Measurements from ENCODE around the gene CLCNKA. TPM values are rescaled to one million over a fixed set of nuclear protein-coding genes. Genes with fewer than 3 reads are reported as not detected.

CLCNKA gene
- polyA plus RNA-seq, 1 of the 3 experiments (the other 2 are of a cell fraction) = 0.03 TPM

GRCh38 chr1:15994081-15994480 lies 27.8 kb upstream of the CLCNKA start:
- Histone ChIP-seq H2AFZ (ENCODE audit: low read depth) (no peak overlapping the region), H3K4me1 (ENCODE audit: control insufficient read depth in 1 of 2, insufficient read depth in 2 of 2, low read depth in 1 of 2, low read length in 1 of 2) (no peaks in the 10 kb centered on the region), H3K27ac (ENCODE audit: low read depth in 2 of 2, low read length in 1 of 2) (no peak overlapping the region), H3F3A (replicated peaks; ENCODE audit: insufficient read depth) (no peaks in the 10 kb centered on the region), H3K36me3 (replicated peaks in 1 of 2; ENCODE audit: control insufficient read depth in 1 of 2, insufficient read depth in 2 of 2, low read length in 1 of 2) (no peaks in the 10 kb centered on the region), H3K9me3 (no peaks in the 10 kb centered on the region), H4K20me1 (ENCODE audit: insufficient read depth) (no peaks in the 10 kb centered on the region), H3K9me2 (no peaks in the 10 kb centered on the region), H3K27me3 (ENCODE audit: insufficient read depth) (no peaks in the 10 kb centered on the region), H3K9ac (no peak overlapping the region), H3K4me2 (no peak overlapping the region), H3K79me2 (ENCODE audit: insufficient read depth) (no peaks in the 10 kb centered on the region), H3K4me3 (ENCODE audit: low read depth in 2 of 2, low read length in 1 of 2) (no peak overlapping the region)
- whole genome bisulfite sequencing (ENCODE audit: low lambda C conversion rate) = no CpG with 5 or more reads among the region's 10 CpGs
- ChIA-PET CTCF (interaction anchor here (0.7 to 4.7 kb wide), 29 partner anchors 8 to 369 kb away, joined by 3 to 58 read pairs (median 4); partner anchors contain the start of genes CLCNKA, FAM131C, HSPB7 and SPEN), POLR2A (no interaction called here)
- TF ChIP-seq SIN3A (IDR thresholded peaks at IDR 0.05; ENCODE audit: borderline replicate concordance, low read depth, low read length) (no peak), JUND (IDR thresholded peaks at IDR 0.05) (no peak), NFIC (IDR thresholded peaks at IDR 0.05; ENCODE audit: borderline replicate concordance) (no peak)
- DNase-seq = no peak

GRCh38 chr1:15994590-15995351 lies 27.1 kb upstream of the CLCNKA start:
- no peaks in the 10 kb centered on the region for H4K20me1 ChIP-seq (ENCODE audit: insufficient read depth)
- peak; percentile 86 for DNase-seq
- ChIA-PET POLR2A (interaction anchor here (0.9 kb wide), 1 partner anchor 19 kb away, joined by 4 read pairs; the partner anchor contains the start of gene ZBTB17), CTCF (interaction anchor here (0.7 to 4.7 kb wide), 39 partner anchors 9 to 368 kb away, joined by 3 to 58 read pairs (median 4); partner anchors contain the start of genes CLCNKA, HSPB7, SPEN and SRARP)
- no peak overlapping the region for H2AFZ ChIP-seq (ENCODE audit: low read depth)
- H3K4me2 ChIP-seq = no peak overlapping the region
- H3K4me3 ChIP-seq (ENCODE audit: low read depth in 2 of 2, low read length in 1 of 2) = no peak overlapping the region
- no peaks in the 10 kb centered on the region for H3F3A ChIP-seq (replicated peaks; ENCODE audit: insufficient read depth)
- H3K27ac ChIP-seq (ENCODE audit: low read depth in 2 of 2, low read length in 1 of 2) = no peak overlapping the region
- no peak overlapping the region for H3K9ac ChIP-seq
- H3K9me3 ChIP-seq = no peaks in the 10 kb centered on the region
- H3K79me2 ChIP-seq (ENCODE audit: insufficient read depth) = no peaks in the 10 kb centered on the region
- H3K27me3 ChIP-seq (ENCODE audit: insufficient read depth) = no peaks in the 10 kb centered on the region
- H3K9me2 ChIP-seq = no peaks in the 10 kb centered on the region
- H3K36me3 ChIP-seq (replicated peaks in 1 of 2; ENCODE audit: control insufficient read depth in 1 of 2, insufficient read depth in 2 of 2, low read length in 1 of 2) = no peaks in the 10 kb centered on the region
- no peaks in the 10 kb centered on the region for H3K4me1 ChIP-seq (ENCODE audit: control insufficient read depth in 1 of 2, insufficient read depth in 2 of 2, low read depth in 1 of 2, low read length in 1 of 2)
- no peak for TF ChIP-seq TEAD4 (IDR thresholded peaks at IDR 0.05; ENCODE audit: borderline replicate concordance, insufficient read depth)
- peak; percentile 85 for TF ChIP-seq CTCF (IDR thresholded peaks at IDR 0.05)
- TF ChIP-seq RAD21 (IDR thresholded peaks at IDR 0.05; ENCODE audit: low read length) = peak; percentile 91
- no peak for TF ChIP-seq TAF1 (IDR thresholded peaks at IDR 0.05; ENCODE audit: borderline replicate concordance, low read depth, low read length)
- 0 out of 2 replicates have a peak, but pooled peaks have one; percentile 31 for TF ChIP-seq MXI1 (IDR thresholded peaks at IDR 0.05; ENCODE audit: low read depth, low read length)
- TF ChIP-seq RFX5 (IDR thresholded peaks at IDR 0.05; ENCODE audit: low read length) = no peak
- no peak for TF ChIP-seq ELF1 (IDR thresholded peaks at IDR 0.05)
- peak; percentile 97 for TF ChIP-seq SMC3 (IDR thresholded peaks at IDR 0.05; ENCODE audit: low read depth, low read length)
- 44% methylated on average over 10 of the region's 11 CpGs for WGBS (ENCODE audit: low lambda C conversion rate)
